WERI-Rb-1 (cell line): Measurements from ENCODE around the gene ODC1.

Experiments used
- DNase-seq: peaks from one replicate; pipeline ENCODE4 v3.0.0-alpha.2; 2020
- H3K27ac ChIP-seq: fragments of 250-450 bp; sonication (Bioruptor Pico); 2 replicates; pipeline ENCODE4 v1.5.1; 2020; ENCODE audit warnings: mild to moderate bottlenecking, moderate library complexity
- H3K27me3 ChIP-seq: fragments of 250-450 bp; sonication (Bioruptor Pico); 2 replicates; pipeline ENCODE4 v1.5.1; 2021; ENCODE audit warnings: mild to moderate bottlenecking, low read depth, moderate library complexity; ENCODE audit not compliant: insufficient read depth, severe bottlenecking
- H3K36me3 ChIP-seq: fragments of 250-450 bp; sonication (Bioruptor Pico); 2 replicates; pipeline ENCODE4 v1.5.1; 2020; ENCODE audit warnings: mild to moderate bottlenecking, moderate library complexity
- H3K4me3 ChIP-seq: 2 replicates; pipeline ENCODE4 v1.5.1; 2011; ENCODE audit warnings: low read depth, mild to moderate bottlenecking, control low read depth, low read length
- H3K9me3 ChIP-seq: fragments of 250-450 bp; sonication (Bioruptor Pico); 2 replicates; pipeline ENCODE4 v1.5.1; 2021; ENCODE audit warnings: mild to moderate bottlenecking, moderate library complexity; ENCODE audit not compliant: severe bottlenecking
- TF ChIP-seq, protein P1 (sequence below): IDR thresholded peaks from 2 replicates; pipeline ENCODE4 v1.5.1; 2011; ENCODE audit warnings: low read depth, mild to moderate bottlenecking, control low read depth, inconsistent platforms, low read length

ODC1 gene

DNA sequence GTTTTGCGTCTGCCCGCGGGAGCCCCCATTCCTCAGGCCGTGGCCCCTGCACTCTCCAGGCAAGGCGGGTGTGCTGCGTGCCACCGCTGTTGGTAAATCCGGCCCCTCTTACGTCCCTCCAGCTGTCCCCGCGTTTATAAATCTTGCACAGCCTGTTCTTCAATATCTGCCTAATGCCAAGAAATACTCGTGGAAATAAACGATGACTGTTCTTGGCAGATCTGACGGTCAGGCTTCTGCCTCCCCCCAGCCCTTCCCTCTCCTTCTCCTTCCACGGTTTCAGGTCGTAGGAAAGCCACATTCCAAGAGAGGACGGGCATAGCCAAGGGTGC is 20.5 kb downstream of the ODC1 start:
- no peak overlapping the region; the same call in 1 of the 2 replicates for H3K27ac ChIP-seq
- no peak for DNase-seq

DNA sequence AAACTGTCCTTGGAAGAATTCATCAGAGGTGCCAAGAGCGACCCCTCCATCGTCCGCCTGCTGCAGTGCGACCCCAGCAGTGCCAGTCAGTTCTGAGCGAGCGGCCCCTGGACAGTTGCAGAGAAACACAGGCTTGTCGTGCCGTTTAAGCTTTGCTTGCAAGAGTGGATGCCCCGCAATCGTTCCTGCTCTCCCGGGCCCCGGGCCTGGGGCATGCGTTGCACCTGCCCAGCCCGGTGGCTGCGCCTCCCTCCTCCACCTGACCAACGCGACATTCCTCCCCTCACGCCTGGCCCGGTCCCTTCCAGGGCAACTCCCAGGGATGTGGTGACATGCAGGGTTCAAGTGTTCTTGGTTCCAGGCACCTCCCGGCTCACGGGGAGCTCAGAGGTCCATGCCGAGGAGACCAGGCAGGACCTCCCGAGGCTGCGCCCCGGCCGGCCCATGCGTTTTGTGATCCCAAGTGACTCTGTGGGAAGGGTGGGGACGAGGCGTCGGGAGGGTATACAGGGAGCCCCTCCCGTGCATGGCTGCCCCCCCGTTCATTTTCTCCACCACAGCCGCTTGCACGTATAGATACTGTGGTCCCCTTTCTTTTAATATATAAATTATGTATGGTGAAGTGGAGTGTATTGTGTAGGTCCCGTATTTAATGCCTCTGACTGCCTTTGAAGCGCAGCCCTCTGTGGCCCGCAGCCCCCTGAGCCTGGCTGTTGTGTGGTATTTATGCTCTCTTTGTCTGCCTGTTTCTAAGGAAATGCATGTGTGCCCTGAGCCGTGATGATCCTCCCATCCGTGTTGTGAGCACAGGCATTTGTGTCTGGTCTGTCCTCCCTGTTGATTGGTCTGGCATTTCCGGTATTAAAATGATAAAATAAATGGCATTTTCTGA is 21.2 kb downstream of the ODC1 start:
- TF ChIP-seq, protein P1, sequence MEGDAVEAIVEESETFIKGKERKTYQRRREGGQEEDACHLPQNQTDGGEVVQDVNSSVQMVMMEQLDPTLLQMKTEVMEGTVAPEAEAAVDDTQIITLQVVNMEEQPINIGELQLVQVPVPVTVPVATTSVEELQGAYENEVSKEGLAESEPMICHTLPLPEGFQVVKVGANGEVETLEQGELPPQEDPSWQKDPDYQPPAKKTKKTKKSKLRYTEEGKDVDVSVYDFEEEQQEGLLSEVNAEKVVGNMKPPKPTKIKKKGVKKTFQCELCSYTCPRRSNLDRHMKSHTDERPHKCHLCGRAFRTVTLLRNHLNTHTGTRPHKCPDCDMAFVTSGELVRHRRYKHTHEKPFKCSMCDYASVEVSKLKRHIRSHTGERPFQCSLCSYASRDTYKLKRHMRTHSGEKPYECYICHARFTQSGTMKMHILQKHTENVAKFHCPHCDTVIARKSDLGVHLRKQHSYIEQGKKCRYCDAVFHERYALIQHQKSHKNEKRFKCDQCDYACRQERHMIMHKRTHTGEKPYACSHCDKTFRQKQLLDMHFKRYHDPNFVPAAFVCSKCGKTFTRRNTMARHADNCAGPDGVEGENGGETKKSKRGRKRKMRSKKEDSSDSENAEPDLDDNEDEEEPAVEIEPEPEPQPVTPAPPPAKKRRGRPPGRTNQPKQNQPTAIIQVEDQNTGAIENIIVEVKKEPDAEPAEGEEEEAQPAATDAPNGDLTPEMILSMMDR = no peak
- DNase-seq = no peak
- peaks cover 8% of the 10 kb centered on the region for H3K36me3 ChIP-seq
- no peak overlapping the region for H3K4me3 ChIP-seq
- no peak overlapping the region; the same call in 1 of the 2 replicates for H3K27ac ChIP-seq
- H3K27me3 ChIP-seq = no peaks in the 10 kb centered on the region
- no peaks in the 10 kb centered on the region for H3K9me3 ChIP-seq

More for the DNA sequence above, 20.5 kb downstream of the ODC1 start:
- H3K4me3 ChIP-seq = no peak overlapping the region
- H3K9me3 ChIP-seq = no peaks in the 10 kb centered on the region
- peaks cover 4% of the 10 kb centered on the region for H3K36me3 ChIP-seq
- TF ChIP-seq, protein P1 = no peak
- H3K27me3 ChIP-seq = no peaks in the 10 kb centered on the region

DNA sequence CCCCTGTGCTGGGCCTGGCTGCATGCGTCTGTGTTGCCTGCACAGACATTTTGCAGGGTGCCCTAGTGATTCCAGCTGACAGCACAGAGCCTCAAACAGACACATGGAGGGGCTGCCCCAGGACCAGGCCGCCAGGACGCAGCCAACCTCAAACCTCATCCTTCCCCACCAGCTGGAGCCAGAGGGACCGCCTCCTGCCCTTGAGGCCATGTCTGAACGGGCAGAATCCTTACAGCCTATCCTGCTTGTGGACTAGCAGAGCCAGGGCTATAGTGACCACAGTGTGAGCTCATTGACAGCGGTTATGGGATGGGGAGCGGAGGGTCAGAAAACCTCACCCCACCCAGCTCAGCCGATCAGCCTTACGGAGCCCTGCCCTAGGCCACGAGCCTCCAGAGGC is 22.4 kb downstream of the ODC1 start:
- Histone ChIP-seq H3K4me3 (no peak overlapping the region), H3K36me3 (peaks cover 11% of the 10 kb centered on the region), H3K9me3 (no peaks in the 10 kb centered on the region), H3K27ac (no peak overlapping the region), H3K27me3 (no peaks in the 10 kb centered on the region)
- DNase-seq = no peak
- TF ChIP-seq, protein P1 = no peak

DNA sequence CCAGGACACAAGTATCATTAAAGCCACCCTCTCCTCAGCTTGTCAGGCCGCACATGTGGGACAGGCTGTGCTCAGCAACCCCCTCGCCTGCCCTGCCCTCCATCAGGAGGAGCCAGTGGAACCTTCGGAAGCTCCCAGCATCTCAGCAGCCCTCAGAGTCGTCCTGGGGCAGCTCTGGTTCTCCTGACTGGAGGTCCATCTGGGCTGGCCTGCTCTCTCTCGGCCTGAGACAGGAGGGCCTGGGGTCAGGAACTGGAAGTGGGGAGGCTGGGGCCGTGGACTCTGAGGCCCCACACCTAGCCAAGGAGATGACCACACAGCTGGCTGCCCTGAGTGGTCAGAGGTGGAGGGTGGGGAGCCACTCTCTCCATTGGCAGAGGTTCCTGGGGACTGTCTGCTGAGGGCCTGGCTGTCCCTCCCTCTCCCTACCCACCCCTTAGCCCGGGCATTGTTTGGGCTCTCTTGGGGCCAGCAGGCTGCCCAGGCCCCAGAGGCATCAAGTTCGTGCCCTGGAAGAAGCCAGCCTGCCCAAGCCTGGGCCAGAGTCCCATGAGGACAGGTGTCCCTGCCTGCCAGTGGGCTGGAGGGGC is 23.1 kb downstream of the ODC1 start:
- H3K27me3 ChIP-seq = no peaks in the 10 kb centered on the region
- no peak for DNase-seq
- no peaks in the 10 kb centered on the region for H3K9me3 ChIP-seq
- no peak overlapping the region for H3K4me3 ChIP-seq
- no peak overlapping the region for H3K27ac ChIP-seq
- TF ChIP-seq, protein P1 = no peak
- H3K36me3 ChIP-seq = peaks cover 14% of the 10 kb centered on the region

DNA sequence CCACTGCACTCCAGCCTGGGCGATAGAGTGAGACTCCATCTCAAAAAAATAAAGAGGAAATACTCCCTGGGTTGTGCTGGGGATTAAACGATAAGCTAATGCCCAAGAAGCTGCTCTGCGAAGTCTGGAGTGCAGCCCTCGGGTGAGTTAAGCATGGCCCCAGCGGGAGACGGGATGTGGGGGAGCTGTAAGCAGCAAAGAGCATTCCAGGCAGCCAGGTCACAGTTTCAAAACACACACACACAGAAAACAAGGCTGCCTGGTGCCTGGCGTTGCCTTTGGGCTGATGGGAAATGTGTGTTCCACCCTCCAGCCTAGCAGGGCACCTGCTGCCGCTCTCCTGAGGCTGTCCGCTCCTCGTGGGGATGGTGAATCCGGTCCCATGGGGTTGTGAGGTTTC is 24.1 kb downstream of the ODC1 start:
- Histone ChIP-seq H3K27me3 (no peaks in the 10 kb centered on the region), H3K36me3 (peaks cover 14% of the 10 kb centered on the region), H3K9me3 (no peaks in the 10 kb centered on the region), H3K27ac (peak overlapping the region; percentile 38), H3K4me3 (no peak overlapping the region)
- DNase-seq = peak; percentile 89
- TF ChIP-seq, protein P1 = no peak
